IPS-15b (cell line): ENCODE results near the gene UQCRHL.
"Not testable (repeated sequence)": the region's sequence is repeated elsewhere in the genome, so short reads cannot be mapped to it uniquely, and the experiment has no call there.

ENCODE experiments used
- H3K27me3 ChIP-seq: one replicate; pipeline ENCODE4 v1.6.1; 2013; ENCODE audit warnings: low read length; ENCODE audit not compliant: control insufficient read depth, insufficient read depth
- H3K36me3 ChIP-seq: one replicate; pipeline ENCODE4 v1.6.1; 2013; ENCODE audit warnings: low read length; ENCODE audit not compliant: control insufficient read depth, insufficient read depth
- H3K4me1 ChIP-seq: one replicate; pipeline ENCODE4 v1.6.1; 2013; ENCODE audit warnings: mild to moderate bottlenecking, low read length; ENCODE audit not compliant: control insufficient read depth, insufficient read depth
- H3K4me3 ChIP-seq: one replicate; pipeline ENCODE4 v1.5.1; 2013; ENCODE audit warnings: low read depth, low read length
- H3K9ac ChIP-seq: one replicate; pipeline ENCODE4 v1.6.1; 2013; ENCODE audit warnings: low read depth, mild to moderate bottlenecking, low read length
- H3K9me3 ChIP-seq: one replicate; pipeline ENCODE4 v1.6.1; 2013; ENCODE audit warnings: mild to moderate bottlenecking, low read length; ENCODE audit not compliant: control insufficient read depth, insufficient read depth

Gene UQCRHL

GRCh38 chr1:15807549-15807948, at the start of gene UQCRHL:
Gene UQCRHL, minus strand, starts transcription at chr1:15807649. Its CDS starts 0 bp downstream, at chr1:15807649.
- H3K27me3 ChIP-seq, H3K9me3 ChIP-seq, H3K36me3 ChIP-seq, H3K9ac ChIP-seq, H3K4me3 ChIP-seq, H3K4me1 ChIP-seq: not testable (repeated sequence)

GRCh38 chr1:15856888-15857287, 49.4 kb upstream of the UQCRHL start:
- Histone ChIP-seq H3K4me3 (no peak overlapping the region), H3K9ac (no peak overlapping the region), H3K4me1 (peaks cover 4% of the 10 kb centered on the region), H3K27me3 (no peaks in the 10 kb centered on the region), H3K36me3 (no peaks in the 10 kb centered on the region), H3K9me3 (no peaks in the 10 kb centered on the region)

- Histone ChIP-seq H3K9me3 (no peaks in the 10 kb centered on the region), H3K4me3 (no peak overlapping the region), H3K9ac (no peak overlapping the region), H3K4me1 (peaks cover 13% of the 10 kb centered on the region), H3K36me3 (no peaks in the 10 kb centered on the region), H3K27me3 (no peaks in the 10 kb centered on the region)
Measured at GRCh38 chr1:15852828-15853302, 45.4 kb upstream of the UQCRHL start.

GRCh38 chr1:15852036-15852827, 44.8 kb upstream of the UQCRHL start:
- Histone ChIP-seq H3K27me3 (no peaks in the 10 kb centered on the region), H3K4me3 (no peak overlapping the region), H3K4me1 (peaks cover 13% of the 10 kb centered on the region), H3K36me3 (no peaks in the 10 kb centered on the region), H3K9me3 (no peaks in the 10 kb centered on the region), H3K9ac (no peak overlapping the region)

- no peaks in the 10 kb centered on the region for H3K27me3 ChIP-seq
- no peaks in the 10 kb centered on the region for H3K9me3 ChIP-seq
- H3K4me1 ChIP-seq, result peaks cover 13% of the 10 kb centered on the region
- peak overlapping the region; percentile 91 for H3K4me3 ChIP-seq
- H3K36me3 ChIP-seq, result no peaks in the 10 kb centered on the region
- no peak overlapping the region for H3K9ac ChIP-seq
Measured at GRCh38 chr1:15851210-15852035, 44.0 kb upstream of the UQCRHL start.

GRCh38 chr1:15850471-15851001, 43.1 kb upstream of the UQCRHL start:
- Histone ChIP-seq H3K4me3 (peak overlapping the region; percentile 91), H3K4me1 (peaks cover 13% of the 10 kb centered on the region)

GRCh38 chr1:15849775-15850324, 42.4 kb upstream of the UQCRHL start:
- Histone ChIP-seq H3K9me3 (no peaks in the 10 kb centered on the region), H3K4me1 (peaks cover 13% of the 10 kb centered on the region), H3K4me3 (peak overlapping the region; percentile 91), H3K36me3 (no peaks in the 10 kb centered on the region), H3K9ac (peak overlapping the region; percentile 17), H3K27me3 (no peaks in the 10 kb centered on the region)

More at GRCh38 chr1:15850471-15851001, 43.1 kb upstream of the UQCRHL start:
- Histone ChIP-seq H3K9me3 (no peaks in the 10 kb centered on the region), H3K9ac (no peak overlapping the region), H3K36me3 (no peaks in the 10 kb centered on the region), H3K27me3 (no peaks in the 10 kb centered on the region)

GRCh38 chr1:15848929-15849774, 41.7 kb upstream of the UQCRHL start:
- Histone ChIP-seq H3K27me3 (no peaks in the 10 kb centered on the region), H3K4me1 (peaks cover 13% of the 10 kb centered on the region), H3K9me3 (no peaks in the 10 kb centered on the region), H3K4me3 (peak overlapping the region; percentile 91), H3K9ac (peak overlapping the region; percentile 49), H3K36me3 (no peaks in the 10 kb centered on the region)

- Histone ChIP-seq H3K9ac (no peak overlapping the region), H3K27me3 (no peaks in the 10 kb centered on the region), H3K36me3 (no peaks in the 10 kb centered on the region), H3K4me3 (peak overlapping the region; percentile 91), H3K4me1 (peaks cover 13% of the 10 kb centered on the region), H3K9me3 (no peaks in the 10 kb centered on the region)
Measured at GRCh38 chr1:15848143-15848928, 40.9 kb upstream of the UQCRHL start.

GRCh38 chr1:15847893-15848142, 40.4 kb upstream of the UQCRHL start:
- Histone ChIP-seq H3K27me3 (no peaks in the 10 kb centered on the region), H3K4me3 (peak overlapping the region; percentile 91), H3K9ac (no peak overlapping the region), H3K9me3 (no peaks in the 10 kb centered on the region), H3K4me1 (peaks cover 13% of the 10 kb centered on the region), H3K36me3 (no peaks in the 10 kb centered on the region)
